A673 (cell line): Measurements from ENCODE around the gene DEPDC1.

Source experiments
- EZH2 ChIP-seq: fragments of 200-600 bp; sonication (generic); IDR thresholded peaks from 2 replicates; pipeline ENCODE4 v1.6.1; 2017; ENCODE audit warnings: borderline replicate concordance, low read depth, mild to moderate bottlenecking, mixed read lengths, antibody characterized with exemption, low read length; ENCODE audit not compliant: poor library complexity, severe bottlenecking
- TF ChIP-seq, protein P1 (sequence below): fragments of 300-800, 200-600 bp; sonication (generic); conservative IDR thresholded peaks from 2 replicates; pipeline ENCODE4 v1.5.1; 2017; ENCODE audit warnings: low read depth, mild to moderate bottlenecking, antibody characterized with exemption, low read length, moderate library complexity, mixed read lengths

GRCh38 chr1:68495968-68496679 lies 758 bp downstream of the DEPDC1 start:
- TF ChIP-seq, protein P1, sequence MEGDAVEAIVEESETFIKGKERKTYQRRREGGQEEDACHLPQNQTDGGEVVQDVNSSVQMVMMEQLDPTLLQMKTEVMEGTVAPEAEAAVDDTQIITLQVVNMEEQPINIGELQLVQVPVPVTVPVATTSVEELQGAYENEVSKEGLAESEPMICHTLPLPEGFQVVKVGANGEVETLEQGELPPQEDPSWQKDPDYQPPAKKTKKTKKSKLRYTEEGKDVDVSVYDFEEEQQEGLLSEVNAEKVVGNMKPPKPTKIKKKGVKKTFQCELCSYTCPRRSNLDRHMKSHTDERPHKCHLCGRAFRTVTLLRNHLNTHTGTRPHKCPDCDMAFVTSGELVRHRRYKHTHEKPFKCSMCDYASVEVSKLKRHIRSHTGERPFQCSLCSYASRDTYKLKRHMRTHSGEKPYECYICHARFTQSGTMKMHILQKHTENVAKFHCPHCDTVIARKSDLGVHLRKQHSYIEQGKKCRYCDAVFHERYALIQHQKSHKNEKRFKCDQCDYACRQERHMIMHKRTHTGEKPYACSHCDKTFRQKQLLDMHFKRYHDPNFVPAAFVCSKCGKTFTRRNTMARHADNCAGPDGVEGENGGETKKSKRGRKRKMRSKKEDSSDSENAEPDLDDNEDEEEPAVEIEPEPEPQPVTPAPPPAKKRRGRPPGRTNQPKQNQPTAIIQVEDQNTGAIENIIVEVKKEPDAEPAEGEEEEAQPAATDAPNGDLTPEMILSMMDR = no peak
- no peak for TF ChIP-seq EZH2
